Measurements from ENCODE around the gene KRTAP10-9. TPM values are rescaled to one million over a fixed set of nuclear protein-coding genes. Genes with fewer than 3 reads are reported as not detected.

KRTAP10-9 gene
- total and polyA plus RNA-seq, 11 donors, result not detected

DNA sequence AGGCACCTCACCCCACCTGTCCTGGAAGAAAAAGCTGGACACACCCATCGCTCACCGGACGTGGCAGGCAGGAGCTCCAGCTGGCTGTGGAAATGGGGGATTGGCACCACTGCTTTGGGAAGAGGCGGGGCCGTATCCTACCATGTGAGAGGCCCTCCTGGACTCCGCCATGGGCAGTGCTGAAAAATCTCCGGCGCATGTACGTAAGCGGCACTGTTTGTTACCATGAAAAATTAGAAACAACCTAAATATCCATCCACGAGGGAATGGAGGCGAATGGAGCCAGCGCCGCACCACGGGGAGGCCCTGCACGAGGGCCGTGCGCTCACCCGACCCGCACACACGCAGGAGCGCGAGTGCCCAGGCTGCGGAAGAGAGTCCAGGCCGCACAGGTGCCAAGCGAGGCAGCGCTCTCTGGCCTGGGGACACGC lies 11.9 kb upstream of the KRTAP10-9 start:
- intact Hi-C loops (cut with DNase I), result loop anchor here in 1 of 10 donors (5.0 kb wide), 1 partner anchor 177 kb away; no protein-coding TSS in a partner anchor

DNA sequence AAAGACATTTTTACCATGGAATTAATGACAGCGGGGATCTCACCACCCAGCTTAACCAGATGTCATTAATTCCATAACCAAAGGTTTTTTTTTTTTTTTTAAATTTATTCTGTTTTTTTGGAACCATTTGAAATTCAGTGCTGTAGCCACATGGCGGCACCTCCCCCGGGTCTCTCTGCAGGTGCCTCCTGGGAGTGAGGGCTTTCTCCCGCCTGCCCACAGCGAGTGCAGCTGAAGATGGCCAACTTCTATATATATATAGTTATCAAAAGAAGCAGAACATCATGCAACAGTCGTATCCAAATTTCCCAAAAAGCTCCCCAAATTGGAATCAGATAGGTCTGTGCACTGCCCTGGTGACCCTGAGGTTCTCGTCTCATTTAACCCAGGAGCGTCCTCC lies 11.4 kb upstream of the KRTAP10-9 start:
- H3K4me3 ChIP-seq, result no peak overlapping the region
- H3K27me3 ChIP-seq, result peaks cover 0 to 5% (median 0%) of the 10 kb centered on the region in 9 donors
- peaks cover 0 to 27% (median 2%) of the 10 kb centered on the region in 12 donors for H3K9me3 ChIP-seq
- H3K4me1 ChIP-seq, result peaks cover 0 to 8% (median 0%) of the 10 kb centered on the region in 12 donors
- intact Hi-C loops (cut with DNase I), result loop anchor here in 1 of 10 donors (5.0 kb wide), 1 partner anchor 177 kb away; no protein-coding TSS in a partner anchor
- no peaks in the 10 kb centered on the region for H3K36me3 ChIP-seq
- no peak overlapping the region for H3K27ac ChIP-seq
- DNase-seq (no peak), ATAC-seq (no peak)
- no peak for TF ChIP-seq POLR2A (IDR thresholded peaks at IDR 0.05)
- TF ChIP-seq, protein P1, sequence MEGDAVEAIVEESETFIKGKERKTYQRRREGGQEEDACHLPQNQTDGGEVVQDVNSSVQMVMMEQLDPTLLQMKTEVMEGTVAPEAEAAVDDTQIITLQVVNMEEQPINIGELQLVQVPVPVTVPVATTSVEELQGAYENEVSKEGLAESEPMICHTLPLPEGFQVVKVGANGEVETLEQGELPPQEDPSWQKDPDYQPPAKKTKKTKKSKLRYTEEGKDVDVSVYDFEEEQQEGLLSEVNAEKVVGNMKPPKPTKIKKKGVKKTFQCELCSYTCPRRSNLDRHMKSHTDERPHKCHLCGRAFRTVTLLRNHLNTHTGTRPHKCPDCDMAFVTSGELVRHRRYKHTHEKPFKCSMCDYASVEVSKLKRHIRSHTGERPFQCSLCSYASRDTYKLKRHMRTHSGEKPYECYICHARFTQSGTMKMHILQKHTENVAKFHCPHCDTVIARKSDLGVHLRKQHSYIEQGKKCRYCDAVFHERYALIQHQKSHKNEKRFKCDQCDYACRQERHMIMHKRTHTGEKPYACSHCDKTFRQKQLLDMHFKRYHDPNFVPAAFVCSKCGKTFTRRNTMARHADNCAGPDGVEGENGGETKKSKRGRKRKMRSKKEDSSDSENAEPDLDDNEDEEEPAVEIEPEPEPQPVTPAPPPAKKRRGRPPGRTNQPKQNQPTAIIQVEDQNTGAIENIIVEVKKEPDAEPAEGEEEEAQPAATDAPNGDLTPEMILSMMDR (IDR thresholded peaks at IDR 0.05), result no peak
- WGBS, 4 donors, result 73 to 80% (median 74%) methylated on average over 8 of the region's 8 CpGs

More for the DNA sequence above, 11.9 kb upstream of the KRTAP10-9 start:
- Histone ChIP-seq H3K27me3 (peaks cover 0 to 5% (median 0%) of the 10 kb centered on the region in 9 donors), H3K4me1 (peaks cover 0 to 8% (median 0%) of the 10 kb centered on the region in 12 donors), H3K27ac (no peak overlapping the region), H3K4me3 (no peak overlapping the region), H3K36me3 (no peaks in the 10 kb centered on the region), H3K9me3 (peaks cover 0 to 27% (median 2%) of the 10 kb centered on the region in 12 donors)
- DNase-seq (peak in 1 of 5 donors; percentile 50), ATAC-seq (no peak)
- TF ChIP-seq, protein P1 (IDR thresholded peaks at IDR 0.05), result no peak
- TF ChIP-seq POLR2A (IDR thresholded peaks at IDR 0.05), result no peak
- 87 to 94% (median 89%) methylated on average over 26 to 28 of the region's 28 CpGs for WGBS, 4 donors

- 71 to 85% (median 77%) methylated on average over 16 to 17 of the region's 17 CpGs for WGBS, 4 donors
Measured at GRCh38 chr21:44615911-44616590, 10.8 kb upstream of the KRTAP10-9 start.

GRCh38 chr21:44616591-44616926 lies 10.3 kb upstream of the KRTAP10-9 start:
- WGBS, 4 donors, result 82 to 85% (median 83%) methylated on average over 16 of the region's 16 CpGs
- no peaks in the 10 kb centered on the region for H3K36me3 ChIP-seq
- no peak overlapping the region for H3K4me3 ChIP-seq
- peaks cover 0 to 5% (median 0%) of the 10 kb centered on the region in 9 donors for H3K27me3 ChIP-seq
- no peak overlapping the region for H3K27ac ChIP-seq
- H3K9me3 ChIP-seq, result peaks cover 0 to 17% (median 2%) of the 10 kb centered on the region in 12 donors
- intact Hi-C loops (cut with DNase I), result loop anchor here in 1 of 10 donors (5.0 kb wide), 1 partner anchor 176 kb away; no protein-coding TSS in a partner anchor
- no peak for ATAC-seq
- DNase-seq, result no peak
- H3K4me1 ChIP-seq, result peaks cover 0 to 8% (median 0%) of the 10 kb centered on the region in 12 donors
- no peak for TF ChIP-seq POLR2A (IDR thresholded peaks at IDR 0.05)
- TF ChIP-seq, protein P1 (IDR thresholded peaks at IDR 0.05), result no peak

More at GRCh38 chr21:44615911-44616590, 10.8 kb upstream of the KRTAP10-9 start:
- ATAC-seq (no peak), DNase-seq (no peak)
- intact Hi-C loops (cut with DNase I), result loop anchor here in 1 of 10 donors (5.0 kb wide), 1 partner anchor 176 kb away; no protein-coding TSS in a partner anchor
- H3K27me3 ChIP-seq, result peaks cover 0 to 5% (median 0%) of the 10 kb centered on the region in 9 donors
- H3K9me3 ChIP-seq, result peaks cover 0 to 22% (median 2%) of the 10 kb centered on the region in 12 donors
- TF ChIP-seq POLR2A (IDR thresholded peaks at IDR 0.05), result no peak
- TF ChIP-seq, protein P1 (IDR thresholded peaks at IDR 0.05), result no peak
- peaks cover 0 to 8% (median 0%) of the 10 kb centered on the region in 12 donors for H3K4me1 ChIP-seq
- no peak overlapping the region for H3K27ac ChIP-seq
- H3K4me3 ChIP-seq, result no peak overlapping the region
- H3K36me3 ChIP-seq, result no peaks in the 10 kb centered on the region

Data from heart left ventricle (tissue), 16 donors.